Heart left ventricle (tissue), 13 donors: ENCODE measurements around the gene VSTM2L.

ENCODE experiments used
- POLR2A ChIP-seq, 2 donors: fragments of 450-650 bp; IDR thresholded peaks; one replicate each; pipeline ENCODE4 v1.6.1; 2017; ENCODE audit warnings: antibody characterized with exemption in 2 of 2, mild to moderate bottlenecking in 2 of 2, moderate library complexity in 2 of 2
- TF ChIP-seq, protein P1 (sequence below), 12 donors: fragments of 200-600 bp; sonication (generic) in 4 of 12; IDR thresholded peaks; one replicate each; pipeline versions ENCODE4 v1.5.0 to v1.8.0; 2018 to 2022; ENCODE audit warnings: antibody characterized with exemption in 12 of 12, mild to moderate bottlenecking in 5 of 12
- donor health status: ischemic (EF 13 %, LVEDD 7.1; RV severe dilation, severe dysfunction).
- donor health status: DM: no; HTN: yes; CAD: no.
- donor health status: DM: no; HTN: no; CAD: no.
- donor health status: ischemic (EF 25% LVEDD 6.9; RV normal size, moderate dysfunction).
- donor health status: ischemic (EF 25% LVEDD 5.7; RV mildly dilated, moderate dysfunction).
- donor health status: ischemic (EF 35%, LVEDD 5.7; RV mildly dilated, moderate dysfunction).
- donor health status: nonischemic (EF 11% LVEDD 7.7; RV severe dilation, severe dysfunction).
- donor health status: DM: yes; HTN: yes; CAD: no.
- donor health status: PGD.
- donor health status: ischemic (EF 29% LVEDD 5.4; RV normal size, mild dysfunction).
- donor health status: nonischemic (EF 23%, LVEDD 6.1; RV moderate dilation, normal function).

DNA sequence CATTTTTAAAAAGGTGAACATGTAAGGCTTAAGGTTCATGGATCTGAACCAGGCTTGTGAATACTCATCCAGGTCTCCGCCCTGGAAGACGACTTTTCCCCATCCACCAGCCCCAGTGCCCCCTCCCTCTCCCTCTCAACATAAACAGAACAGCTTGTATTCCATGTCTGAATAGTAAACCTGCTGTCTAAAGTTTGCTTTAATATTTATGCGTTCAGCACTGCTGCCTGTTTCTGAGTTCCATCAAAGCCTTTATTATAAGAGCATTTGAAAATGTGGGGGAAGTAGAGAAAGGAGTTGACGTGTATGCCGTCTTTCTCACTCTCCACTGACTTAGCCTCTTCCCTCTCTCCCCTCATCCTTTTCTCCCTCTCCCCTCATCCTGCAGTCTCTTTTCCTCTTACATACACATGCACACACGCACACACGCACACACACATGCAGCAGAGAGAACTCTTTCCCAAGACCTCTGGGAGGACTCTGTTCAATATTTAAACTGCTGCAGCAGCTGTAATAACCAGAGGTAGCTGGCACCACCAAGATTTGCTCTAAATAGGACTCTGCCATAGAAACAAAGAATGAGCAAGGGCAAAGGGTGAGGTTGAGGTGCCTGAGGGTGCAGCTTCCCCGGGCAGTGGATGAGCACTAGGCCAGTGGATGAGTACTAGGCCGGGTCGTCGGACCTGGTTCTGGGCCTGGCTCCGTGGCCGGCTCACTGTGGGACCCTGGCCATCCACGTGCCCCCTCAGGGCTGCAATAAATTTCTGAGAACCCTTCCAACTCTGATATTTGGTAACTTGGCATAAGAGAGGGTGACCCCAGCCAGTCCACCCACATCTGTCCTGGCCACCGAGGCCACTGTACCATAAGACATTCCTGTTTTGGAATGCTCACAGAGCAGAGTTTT, 35.4 kb upstream of the VSTM2L start:
- TF ChIP-seq, protein P1, sequence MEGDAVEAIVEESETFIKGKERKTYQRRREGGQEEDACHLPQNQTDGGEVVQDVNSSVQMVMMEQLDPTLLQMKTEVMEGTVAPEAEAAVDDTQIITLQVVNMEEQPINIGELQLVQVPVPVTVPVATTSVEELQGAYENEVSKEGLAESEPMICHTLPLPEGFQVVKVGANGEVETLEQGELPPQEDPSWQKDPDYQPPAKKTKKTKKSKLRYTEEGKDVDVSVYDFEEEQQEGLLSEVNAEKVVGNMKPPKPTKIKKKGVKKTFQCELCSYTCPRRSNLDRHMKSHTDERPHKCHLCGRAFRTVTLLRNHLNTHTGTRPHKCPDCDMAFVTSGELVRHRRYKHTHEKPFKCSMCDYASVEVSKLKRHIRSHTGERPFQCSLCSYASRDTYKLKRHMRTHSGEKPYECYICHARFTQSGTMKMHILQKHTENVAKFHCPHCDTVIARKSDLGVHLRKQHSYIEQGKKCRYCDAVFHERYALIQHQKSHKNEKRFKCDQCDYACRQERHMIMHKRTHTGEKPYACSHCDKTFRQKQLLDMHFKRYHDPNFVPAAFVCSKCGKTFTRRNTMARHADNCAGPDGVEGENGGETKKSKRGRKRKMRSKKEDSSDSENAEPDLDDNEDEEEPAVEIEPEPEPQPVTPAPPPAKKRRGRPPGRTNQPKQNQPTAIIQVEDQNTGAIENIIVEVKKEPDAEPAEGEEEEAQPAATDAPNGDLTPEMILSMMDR (IDR thresholded peaks at IDR 0.05) = no peak
- no peak for TF ChIP-seq POLR2A (IDR thresholded peaks at IDR 0.05)
